22Rv1 (cell line): ENCODE measurements around the gene ERVFRD-1.

Experiments used
- H3K27ac ChIP-seq: fragments of 450-650 bp; 2 replicates; pipeline ENCODE4 v1.5.1; 2017
- CTCF ChIP-seq: fragments of 450-650 bp; IDR thresholded peaks from 2 replicates; pipeline ENCODE4 v1.5.1; 2017; ENCODE audit warnings: mild to moderate bottlenecking
- ZFX ChIP-seq: fragments of 450-650 bp; IDR thresholded peaks from 2 replicates; pipeline ENCODE4 v1.6.1; 2017; ENCODE audit warnings: antibody characterized with exemption, borderline replicate concordance

The ERVFRD-1 gene

GRCh38 chr6:11058406-11058805 is 53.1 kb downstream of the ERVFRD-1 start:
- H3K27ac ChIP-seq: no peak overlapping the region
- TF ChIP-seq CTCF (no peak), ZFX (no peak)

DNA sequence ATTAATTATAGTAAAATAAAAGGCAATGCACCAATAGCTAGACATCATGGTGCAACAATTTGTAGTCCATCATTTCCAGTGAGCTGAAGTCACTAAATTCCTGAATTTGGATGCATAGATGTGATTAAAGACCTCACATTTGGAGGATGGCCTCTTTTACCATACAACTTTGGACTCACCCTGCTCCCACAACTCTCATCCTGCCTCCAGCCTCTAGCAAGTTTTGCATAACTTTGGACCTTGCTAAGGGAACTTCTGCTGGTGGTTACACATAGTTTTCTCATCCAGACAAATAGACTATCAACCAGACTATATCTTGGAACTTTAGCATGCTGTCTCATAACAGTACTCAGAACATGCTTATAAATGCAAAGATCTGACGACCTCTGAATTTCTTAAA is 54.7 kb downstream of the ERVFRD-1 start:
- TF ChIP-seq ZFX (no peak), CTCF (no peak)
- H3K27ac ChIP-seq: no peak overlapping the region

GRCh38 chr6:11055127-11055627 is 56.3 kb downstream of the ERVFRD-1 start:
- no peak overlapping the region for H3K27ac ChIP-seq
- TF ChIP-seq CTCF: no peak

DNA sequence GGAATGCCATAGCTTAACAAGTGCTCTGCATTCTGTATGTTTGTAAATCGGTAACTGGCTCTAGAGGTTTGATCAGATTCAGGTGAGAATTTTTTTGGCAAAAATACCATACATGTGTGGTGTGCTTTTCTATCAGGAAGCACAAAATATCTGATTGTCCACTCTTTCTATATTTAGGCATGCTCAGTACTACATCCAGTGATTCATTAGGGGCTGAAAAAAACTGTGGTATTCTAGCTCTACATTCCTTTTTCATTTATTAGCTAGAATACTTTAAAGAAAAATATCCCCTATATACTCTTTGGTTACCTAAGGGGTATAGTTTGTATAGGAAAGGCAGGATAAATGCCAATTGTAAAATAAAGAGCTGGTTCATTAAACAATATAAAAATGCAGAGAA is 56.8 kb downstream of the ERVFRD-1 start:
- TF ChIP-seq CTCF (no peak), ZFX (no peak)
- H3K27ac ChIP-seq: no peak overlapping the region

DNA sequence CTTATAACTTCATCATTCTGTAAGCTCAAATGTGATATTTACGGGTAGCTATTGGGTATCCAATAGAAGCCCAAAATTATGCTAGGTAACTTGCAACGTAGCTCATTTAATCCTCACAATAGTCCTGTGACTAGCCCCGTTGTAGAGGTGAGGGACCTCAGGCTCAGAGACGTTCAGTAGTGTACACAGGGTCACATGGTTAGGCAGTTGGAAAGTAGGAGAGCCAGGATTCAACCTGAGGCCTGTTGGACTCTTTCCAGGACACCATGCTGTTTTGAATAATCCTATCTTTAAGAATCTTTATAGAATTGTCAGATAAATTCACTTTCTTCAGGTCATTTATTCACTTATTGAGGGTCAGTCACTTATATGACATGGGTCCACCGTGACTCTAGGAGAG is 58.2 kb downstream of the ERVFRD-1 start:
- no peak for TF ChIP-seq ZFX
- TF ChIP-seq CTCF: no peak
- H3K27ac ChIP-seq: no peak overlapping the region
